Neural progenitor cell (in vitro differentiated cells): ENCODE measurements around the gene TMEM87B. TPM values are rescaled to one million over a fixed set of nuclear protein-coding genes. Genes with fewer than 3 reads are reported as not detected.

ENCODE experiments used
- DNase-seq: peaks from one replicate; pipeline ENCODE4 v3.0.0-alpha.2; 2016; ENCODE audit warnings: low spot score
- H2AFZ ChIP-seq: fragments of 200-600 bp; sonication (generic); replicated peaks from 2 replicates; pipeline ENCODE4 v1.6.1; 2016; ENCODE audit warnings: antibody characterized with exemption
- H3F3A ChIP-seq: fragments of 200-600 bp; sonication (generic); 2 replicates; pipeline ENCODE4 v1.6.1; 2016; ENCODE audit warnings: antibody characterized with exemption, low read depth
- H3K27ac ChIP-seq: fragments of 200-600 bp; sonication (generic); 2 replicates; pipeline ENCODE4 v1.5.1; 2016; ENCODE audit warnings: mild to moderate bottlenecking
- H3K27me3 ChIP-seq: fragments of 200-600 bp; sonication (generic); 2 replicates; pipeline ENCODE4 v1.6.1; 2016; ENCODE audit warnings: mild to moderate bottlenecking, moderate library complexity
- H3K36me3 ChIP-seq: fragments of 200-600 bp; sonication (generic); 2 replicates; pipeline ENCODE4 v1.5.1; 2016
- H3K4me1 ChIP-seq: fragments of 200-600 bp; sonication (generic); 2 replicates; pipeline ENCODE4 v1.6.1; 2016; ENCODE audit warnings: mixed run types
- H3K4me2 ChIP-seq: fragments of 200-600 bp; sonication (generic); 2 replicates; pipeline ENCODE4 v1.6.1; 2016
- H3K4me3 ChIP-seq: fragments of 200-600 bp; sonication (generic); 2 replicates; pipeline ENCODE4 v1.5.1; 2016
- H3K79me2 ChIP-seq: fragments of 200-600 bp; sonication (generic); 2 replicates; pipeline ENCODE4 v1.6.1; 2016; ENCODE audit warnings: low read depth
- H3K9ac ChIP-seq: fragments of 200-600 bp; sonication (generic); 2 replicates; pipeline ENCODE4 v1.6.1; 2016
- H3K9me3 ChIP-seq: fragments of 200-600 bp; sonication (generic); 2 replicates; pipeline ENCODE4 v1.5.1; 2016; ENCODE audit warnings: low read depth
- H4K20me1 ChIP-seq: fragments of 200-600 bp; sonication (generic); 2 replicates; pipeline ENCODE4 v1.6.1; 2016; ENCODE audit warnings: low read depth
- H3K27ac Mint-ChIP-seq: 3 replicates; pipeline ENCODE4 v1.8.0; 2021; ENCODE audit warnings: mixed read lengths
- H3K27me3 Mint-ChIP-seq: 2 replicates; pipeline ENCODE4 v1.8.0; 2022; ENCODE audit warnings: low read depth, mild to moderate bottlenecking, inconsistent platforms, moderate library complexity, mixed read lengths; ENCODE audit not compliant: insufficient read depth
- H3K36me3 Mint-ChIP-seq: 3 replicates; pipeline ENCODE4 v1.8.0; 2021; ENCODE audit warnings: mixed read lengths
- H3K4me1 Mint-ChIP-seq: 3 replicates; pipeline ENCODE4 v1.8.0; 2021; ENCODE audit warnings: mixed read lengths
- H3K4me3 Mint-ChIP-seq: 3 replicates; pipeline ENCODE4 v1.8.0; 2021; ENCODE audit warnings: mild to moderate bottlenecking, moderate library complexity, mixed read lengths
- H3K9me3 Mint-ChIP-seq: 3 replicates; pipeline ENCODE4 v1.8.0; 2020; ENCODE audit warnings: mixed read lengths
- EZH2 ChIP-seq: fragments of 200-600 bp; sonication (generic); IDR thresholded peaks from 2 replicates; pipeline ENCODE4 v1.6.1; 2017; ENCODE audit warnings: antibody characterized with exemption, mild to moderate bottlenecking, moderate library complexity
- EZH2phosphoT487 ChIP-seq: fragments of 200-600 bp; sonication (generic); IDR thresholded peaks from 2 replicates; pipeline ENCODE4 v1.6.1; 2017; ENCODE audit warnings: antibody characterized with exemption
- total RNA-seq: library from RNA; depleted of rRNA; stranded (reverse); fragments of >200 nt; gene quantifications from 2 replicates; pipeline ENCODE4 v1.2.3, GENCODE V29; 2015; ENCODE audit warnings: low replicate concordance
- TF ChIP-seq, protein P1 (sequence below): fragments of 200-600 bp; sonication (generic); IDR thresholded peaks from 2 replicates; pipeline ENCODE4 v1.5.1; 2017; ENCODE audit warnings: antibody characterized with exemption, mild to moderate bottlenecking

Gene TMEM87B
- total RNA-seq, 1 donor from 2014 or later = 34.4 TPM

DNA sequence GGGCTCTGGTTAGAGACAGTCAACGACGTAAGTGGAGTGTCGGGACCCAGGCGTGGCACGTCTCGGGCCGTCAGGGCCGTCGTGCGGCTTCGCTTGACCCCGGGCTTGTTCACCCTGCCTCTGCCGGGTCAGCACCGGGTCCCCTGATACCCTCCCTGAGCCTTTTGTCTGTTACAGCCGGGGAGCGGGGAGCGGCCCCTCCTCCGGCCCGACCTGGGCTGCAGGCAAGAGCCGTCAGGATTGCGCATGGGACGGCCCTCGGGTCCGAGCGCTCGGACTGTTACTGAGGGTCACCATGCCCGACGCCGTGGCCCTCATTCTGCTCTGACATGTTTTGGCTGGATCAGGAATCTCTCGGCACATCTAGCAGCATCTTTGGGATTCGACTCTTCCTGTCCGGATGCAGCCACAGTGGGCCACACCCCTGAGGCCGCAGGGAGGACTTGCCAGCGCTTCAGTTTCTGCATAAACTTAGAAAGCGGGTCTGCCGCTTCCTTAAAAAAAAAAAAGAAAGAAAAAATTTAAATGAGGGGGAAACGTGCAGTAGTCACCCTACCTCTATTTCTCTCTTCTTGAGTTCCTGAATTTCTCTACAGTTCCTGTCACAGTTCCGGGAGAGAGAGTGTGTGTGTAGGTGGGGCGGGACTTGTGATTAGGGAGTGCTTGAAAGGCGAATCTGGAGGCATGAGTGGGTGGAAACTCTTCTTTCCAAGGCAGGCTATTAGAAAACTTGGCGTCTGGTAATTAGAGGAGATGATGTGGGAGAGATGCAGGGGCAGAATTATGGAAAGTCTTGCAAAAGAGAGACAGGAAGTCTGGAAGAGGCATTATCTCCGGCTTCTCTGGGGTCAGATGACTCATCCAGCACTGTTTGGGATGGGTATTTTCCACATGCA is 909 bp downstream of the TMEM87B start:
- Histone ChIP-seq H3K4me1 (peaks cover 7% of the 10 kb centered on the region), H3K9me3 (no peaks in the 10 kb centered on the region), H3K4me3 (peak overlapping the region; percentile 77), H3K27ac (peak overlapping the region; percentile 56), H4K20me1 (no peaks in the 10 kb centered on the region), H3K9ac (peak overlapping the region; percentile 28), H3K36me3 (no peaks in the 10 kb centered on the region), H3K27me3 (peaks cover 5% of the 10 kb centered on the region), H3F3A (peaks cover 20% of the 10 kb centered on the region), H3K79me2 (no peaks in the 10 kb centered on the region), H2AFZ (peak overlapping the region; percentile 89), H3K4me2 (peak overlapping the region; percentile 77)
- TF ChIP-seq EZH2 (no peak), EZH2phosphoT487 (peak; percentile 17)
- DNase-seq = peak; percentile 34
- Mint-ChIP-seq H3K4me1 (peaks cover 14% of the 10 kb centered on the region), H3K27ac (no peak overlapping the region), H3K27me3 (peaks cover 2% of the 10 kb centered on the region), H3K9me3 (no peaks in the 10 kb centered on the region), H3K4me3 (peak overlapping the region; percentile 85), H3K36me3 (peaks cover 14% of the 10 kb centered on the region)

DNA sequence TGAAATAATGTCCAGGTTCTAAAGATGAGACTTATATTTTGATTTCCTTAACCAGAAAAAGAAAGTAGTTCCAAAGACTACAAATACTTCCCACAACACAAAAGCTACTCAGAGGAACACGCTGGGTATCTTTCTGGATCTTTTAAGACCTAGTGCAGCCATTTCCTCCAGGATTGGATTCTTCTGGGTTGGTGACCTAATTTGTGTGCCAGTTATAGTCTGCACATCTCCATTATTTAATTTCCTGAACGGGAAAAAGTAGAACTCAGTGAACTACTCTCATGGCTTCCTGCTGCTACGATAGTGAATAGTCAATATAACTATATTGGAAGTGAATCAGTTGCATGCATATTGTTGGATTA is 1.5 kb downstream of the TMEM87B start:
- Histone ChIP-seq H3K9me3 (no peaks in the 10 kb centered on the region), H3K9ac (no peak overlapping the region), H3F3A (peaks cover 20% of the 10 kb centered on the region), H2AFZ (no peak overlapping the region), H3K79me2 (no peaks in the 10 kb centered on the region), H3K4me3 (peak overlapping the region; percentile 77), H3K4me2 (peak overlapping the region; percentile 77), H4K20me1 (no peaks in the 10 kb centered on the region), H3K4me1 (peaks cover 7% of the 10 kb centered on the region), H3K27me3 (peaks cover 5% of the 10 kb centered on the region), H3K27ac (no peak overlapping the region), H3K36me3 (no peaks in the 10 kb centered on the region)
- H3K4me1 Mint-ChIP-seq = peaks cover 14% of the 10 kb centered on the region
- TF ChIP-seq, protein P1, sequence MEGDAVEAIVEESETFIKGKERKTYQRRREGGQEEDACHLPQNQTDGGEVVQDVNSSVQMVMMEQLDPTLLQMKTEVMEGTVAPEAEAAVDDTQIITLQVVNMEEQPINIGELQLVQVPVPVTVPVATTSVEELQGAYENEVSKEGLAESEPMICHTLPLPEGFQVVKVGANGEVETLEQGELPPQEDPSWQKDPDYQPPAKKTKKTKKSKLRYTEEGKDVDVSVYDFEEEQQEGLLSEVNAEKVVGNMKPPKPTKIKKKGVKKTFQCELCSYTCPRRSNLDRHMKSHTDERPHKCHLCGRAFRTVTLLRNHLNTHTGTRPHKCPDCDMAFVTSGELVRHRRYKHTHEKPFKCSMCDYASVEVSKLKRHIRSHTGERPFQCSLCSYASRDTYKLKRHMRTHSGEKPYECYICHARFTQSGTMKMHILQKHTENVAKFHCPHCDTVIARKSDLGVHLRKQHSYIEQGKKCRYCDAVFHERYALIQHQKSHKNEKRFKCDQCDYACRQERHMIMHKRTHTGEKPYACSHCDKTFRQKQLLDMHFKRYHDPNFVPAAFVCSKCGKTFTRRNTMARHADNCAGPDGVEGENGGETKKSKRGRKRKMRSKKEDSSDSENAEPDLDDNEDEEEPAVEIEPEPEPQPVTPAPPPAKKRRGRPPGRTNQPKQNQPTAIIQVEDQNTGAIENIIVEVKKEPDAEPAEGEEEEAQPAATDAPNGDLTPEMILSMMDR = no peak
- TF ChIP-seq EZH2phosphoT487 (no peak), EZH2 (no peak)
- DNase-seq = no peak
- H3K9me3 Mint-ChIP-seq = no peaks in the 10 kb centered on the region
- H3K27me3 Mint-ChIP-seq = peaks cover 2% of the 10 kb centered on the region
- peak overlapping the region; percentile 85 for H3K4me3 Mint-ChIP-seq
- H3K27ac Mint-ChIP-seq = no peak overlapping the region
- peaks cover 17% of the 10 kb centered on the region for H3K36me3 Mint-ChIP-seq

DNA sequence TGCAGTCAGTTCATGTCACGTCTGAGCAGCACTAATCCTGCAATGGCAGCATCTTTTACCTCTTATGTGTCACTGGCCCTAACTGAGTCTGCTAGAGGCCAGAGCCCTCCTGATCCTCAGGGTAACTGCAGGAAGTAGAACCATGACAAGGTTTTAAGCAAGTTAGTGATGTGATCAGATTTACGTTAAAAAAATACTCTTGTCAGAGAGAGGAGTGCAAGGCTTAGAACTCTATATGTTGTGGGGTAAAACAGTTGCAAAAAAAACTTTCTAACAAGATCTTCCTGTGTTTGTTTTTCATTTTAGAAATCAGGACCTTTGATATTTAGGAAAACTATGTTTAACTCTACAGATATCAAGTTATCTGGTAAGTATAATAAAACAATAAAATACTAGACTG is 4.6 kb downstream of the TMEM87B start:
- peaks cover 15% of the 10 kb centered on the region for H3K4me1 Mint-ChIP-seq
- Histone ChIP-seq H3K27me3 (no peaks in the 10 kb centered on the region), H3K9me3 (no peaks in the 10 kb centered on the region), H3K79me2 (no peaks in the 10 kb centered on the region), H3K4me2 (no peak overlapping the region), H4K20me1 (no peaks in the 10 kb centered on the region), H2AFZ (no peak overlapping the region), H3K36me3 (no peaks in the 10 kb centered on the region), H3K4me3 (no peak overlapping the region), H3K4me1 (peaks cover 7% of the 10 kb centered on the region), H3F3A (peaks cover 11% of the 10 kb centered on the region), H3K9ac (no peak overlapping the region), H3K27ac (no peak overlapping the region)
- no peak overlapping the region for H3K27ac Mint-ChIP-seq
- TF ChIP-seq EZH2 (no peak), EZH2phosphoT487 (no peak)
- TF ChIP-seq, protein P1 = no peak
- H3K36me3 Mint-ChIP-seq = peaks cover 35% of the 10 kb centered on the region
- no peaks in the 10 kb centered on the region for H3K9me3 Mint-ChIP-seq
- H3K27me3 Mint-ChIP-seq = peaks cover 3% of the 10 kb centered on the region
- H3K4me3 Mint-ChIP-seq = no peak overlapping the region
- DNase-seq = no peak

DNA sequence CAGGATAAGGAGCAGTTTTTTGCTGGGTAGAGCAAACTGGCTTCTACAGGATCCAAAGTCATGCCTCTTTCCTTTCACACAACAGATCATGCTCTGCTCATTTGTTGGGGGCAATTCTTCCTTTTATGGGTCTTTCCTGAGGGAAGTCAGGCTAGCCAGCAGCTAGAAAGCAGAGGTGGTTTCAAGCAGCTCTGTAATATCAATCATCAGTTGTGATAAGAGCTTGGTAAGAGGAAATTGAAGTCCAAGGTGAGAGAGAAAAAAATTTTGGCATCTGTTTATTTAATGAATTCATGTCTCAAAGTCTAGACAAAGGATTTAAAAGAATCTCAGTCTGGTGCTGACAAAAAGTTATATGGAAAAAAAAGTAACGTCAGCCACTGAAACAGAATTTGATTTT is 6.2 kb downstream of the TMEM87B start:
- H3K4me1 ChIP-seq = peaks cover 6% of the 10 kb centered on the region
- H3K4me3 Mint-ChIP-seq = no peak overlapping the region
- peaks cover 42% of the 10 kb centered on the region for H3K36me3 Mint-ChIP-seq
- DNase-seq = no peak
- H3K36me3 ChIP-seq = no peaks in the 10 kb centered on the region
- no peaks in the 10 kb centered on the region for H3K9me3 Mint-ChIP-seq
- no peaks in the 10 kb centered on the region for H3K27me3 ChIP-seq
- peaks cover 13% of the 10 kb centered on the region for H3K4me1 Mint-ChIP-seq
- H3K27ac ChIP-seq = no peak overlapping the region
- no peaks in the 10 kb centered on the region for H4K20me1 ChIP-seq
- no peak overlapping the region for H3K4me2 ChIP-seq
- peaks cover 2% of the 10 kb centered on the region for H3F3A ChIP-seq
- H3K9me3 ChIP-seq = no peaks in the 10 kb centered on the region
- H3K27ac Mint-ChIP-seq = no peak overlapping the region
- TF ChIP-seq, protein P1 = no peak
- TF ChIP-seq EZH2phosphoT487 (no peak), EZH2 (no peak)
- no peaks in the 10 kb centered on the region for H3K79me2 ChIP-seq
- no peak overlapping the region for H3K9ac ChIP-seq
- no peak overlapping the region for H3K4me3 ChIP-seq
- no peak overlapping the region for H2AFZ ChIP-seq
- H3K27me3 Mint-ChIP-seq = peaks cover 3% of the 10 kb centered on the region
